ENCODE measurements around the gene HOXC6.

- TF ChIP-seq CTCF (IDR thresholded peaks at IDR 0.05) = peak in 1 of 6 experiments; percentile 18
- peak in 1 of 4 donors; percentile 32 for TF ChIP-seq POLR2A (IDR thresholded peaks at IDR 0.05)
Measured at GRCh38 chr12:54017878-54018467, 10.3 kb upstream of the HOXC6 start.

Data from esophagus squamous epithelium (tissue), 4 donors.